ENCODE results near the gene RNU1-3. TPM values are rescaled to one million over a fixed set of nuclear protein-coding genes. Genes with fewer than 3 reads are reported as not detected.
"Not testable (repeated sequence)": the region's sequence is repeated elsewhere in the genome, so short reads cannot be mapped to it uniquely, and the experiment has no call there.

The RNU1-3 gene
- total RNA-seq, 1 experiment from 2014 or later, result 1,866 TPM

DNA sequence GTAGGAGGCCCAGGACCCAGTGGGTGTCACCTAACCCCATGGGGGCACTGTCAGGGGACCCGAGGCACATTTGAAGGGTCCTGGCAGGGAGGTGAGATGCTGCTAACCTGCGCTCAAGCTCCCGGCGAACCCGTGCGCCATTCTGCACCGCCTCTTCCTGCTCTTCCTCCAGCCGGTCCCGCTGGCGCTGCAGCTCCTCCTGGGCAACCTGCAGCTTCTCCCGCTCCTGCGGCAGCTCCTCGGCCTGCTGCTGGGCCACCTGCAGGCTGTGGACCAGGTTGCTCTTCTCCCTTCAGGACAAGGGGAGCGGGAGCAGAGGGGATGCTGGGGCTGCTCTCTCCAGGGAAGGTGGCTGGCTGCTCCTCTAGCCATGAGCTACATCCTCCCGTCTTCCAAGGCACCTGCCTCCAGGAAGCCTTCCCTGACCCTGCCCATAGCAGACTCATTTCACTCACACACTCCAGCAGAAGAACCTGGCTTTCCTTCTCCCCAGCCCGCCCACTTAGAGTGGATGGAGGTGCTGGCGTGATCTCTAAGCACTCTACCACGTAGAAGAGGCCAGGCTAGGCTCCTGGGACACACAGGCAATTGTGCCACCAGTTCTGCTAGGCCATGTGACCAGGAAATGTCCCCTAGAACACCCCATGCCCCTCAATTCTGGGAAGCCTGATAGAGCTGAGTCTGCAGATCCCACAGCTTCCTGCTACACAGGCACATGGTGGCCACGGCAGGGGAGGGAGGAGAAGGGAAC, 38.2 kb downstream of the RNU1-3 start:
- H3K9me3 ChIP-seq (ENCODE audit: low read depth, low read length, poor library complexity, severe bottlenecking), result no peaks in the 10 kb centered on the region
- intact Hi-C loops (cut with micrococcal nuclease; ENCODE audit: unreplicated experiment), result loop anchor here (10.0 kb wide), 1 partner anchor 416 kb away; no protein-coding TSS in a partner anchor
- H3K27ac ChIP-seq (ENCODE audit: low read depth, low read length, poor library complexity, severe bottlenecking), result no peak overlapping the region
- no peaks in the 10 kb centered on the region for H3K27me3 ChIP-seq (replicated peaks; ENCODE audit: insufficient read depth, low read depth, low read length, poor library complexity)
- no peak for TF ChIP-seq EZH2 (IDR thresholded peaks at IDR 0.05; ENCODE audit: borderline replicate concordance, low read depth, low read length, poor library complexity, severe bottlenecking)
- TF ChIP-seq, protein P1, sequence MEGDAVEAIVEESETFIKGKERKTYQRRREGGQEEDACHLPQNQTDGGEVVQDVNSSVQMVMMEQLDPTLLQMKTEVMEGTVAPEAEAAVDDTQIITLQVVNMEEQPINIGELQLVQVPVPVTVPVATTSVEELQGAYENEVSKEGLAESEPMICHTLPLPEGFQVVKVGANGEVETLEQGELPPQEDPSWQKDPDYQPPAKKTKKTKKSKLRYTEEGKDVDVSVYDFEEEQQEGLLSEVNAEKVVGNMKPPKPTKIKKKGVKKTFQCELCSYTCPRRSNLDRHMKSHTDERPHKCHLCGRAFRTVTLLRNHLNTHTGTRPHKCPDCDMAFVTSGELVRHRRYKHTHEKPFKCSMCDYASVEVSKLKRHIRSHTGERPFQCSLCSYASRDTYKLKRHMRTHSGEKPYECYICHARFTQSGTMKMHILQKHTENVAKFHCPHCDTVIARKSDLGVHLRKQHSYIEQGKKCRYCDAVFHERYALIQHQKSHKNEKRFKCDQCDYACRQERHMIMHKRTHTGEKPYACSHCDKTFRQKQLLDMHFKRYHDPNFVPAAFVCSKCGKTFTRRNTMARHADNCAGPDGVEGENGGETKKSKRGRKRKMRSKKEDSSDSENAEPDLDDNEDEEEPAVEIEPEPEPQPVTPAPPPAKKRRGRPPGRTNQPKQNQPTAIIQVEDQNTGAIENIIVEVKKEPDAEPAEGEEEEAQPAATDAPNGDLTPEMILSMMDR (conservative IDR thresholded peaks at IDR 0.05; ENCODE audit: low read depth, low read length), result no peak
- BruUV-seq (replicated peaks), result no TSS peak
- H3K36me3 ChIP-seq (ENCODE audit: insufficient read depth, low read length, poor library complexity, severe bottlenecking), result peaks cover 71% of the 10 kb centered on the region
- no peaks in the 10 kb centered on the region for H3K4me1 ChIP-seq (ENCODE audit: insufficient read depth, low read length, poor library complexity, severe bottlenecking)
- no peak for DNase-seq (ENCODE audit: low spot score)
- H3K4me3 ChIP-seq (ENCODE audit: low read depth, low read length, poor library complexity, severe bottlenecking), result no peak overlapping the region
- ChIA-PET CTCF (interaction anchor here (0.6 kb wide), 3 partner anchors 62 to 129 kb away, joined by 3 to 6 read pairs (median 3); no protein-coding TSS in a partner anchor), POLR2A (ENCODE audit: low non-redundant PET) (no interaction called here)

DNA sequence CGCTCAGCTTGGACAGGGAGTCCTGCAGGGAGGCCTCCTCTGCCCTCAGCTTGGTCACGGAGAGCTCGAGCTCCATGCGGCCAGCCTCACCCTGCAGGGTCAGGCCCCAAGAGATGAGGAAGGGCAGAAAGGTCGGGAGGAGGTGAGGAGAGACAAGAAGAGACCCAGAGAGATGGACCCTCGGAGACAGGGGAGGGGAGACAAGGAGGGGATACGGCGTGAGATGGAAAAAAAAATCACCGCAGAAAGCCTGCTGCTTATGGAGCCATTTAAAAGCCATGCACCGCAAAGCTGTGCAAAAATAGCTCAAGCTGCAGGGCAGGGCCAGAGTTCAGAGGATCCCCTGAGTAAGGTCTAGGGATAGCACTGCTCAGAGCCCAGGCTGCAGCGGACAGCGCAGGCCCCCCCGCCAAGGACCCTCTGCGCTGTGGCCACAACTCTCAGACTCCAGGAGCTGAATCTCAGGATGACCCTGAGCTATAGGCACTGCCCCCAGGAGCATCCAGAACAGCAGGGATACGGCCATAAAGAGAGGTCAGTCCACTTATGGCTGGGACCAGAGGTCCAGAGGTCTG, 40.3 kb downstream of the RNU1-3 start:
- peaks cover 54% of the 10 kb centered on the region for H3K36me3 ChIP-seq (ENCODE audit: insufficient read depth, low read length, poor library complexity, severe bottlenecking)
- H3K27ac ChIP-seq (ENCODE audit: low read depth, low read length, poor library complexity, severe bottlenecking); H3K4me3 ChIP-seq (ENCODE audit: low read depth, low read length, poor library complexity, severe bottlenecking); H3K4me1 ChIP-seq (ENCODE audit: insufficient read depth, low read length, poor library complexity, severe bottlenecking); BruUV-seq (replicated peaks); H3K9me3 ChIP-seq (ENCODE audit: low read depth, low read length, poor library complexity, severe bottlenecking); DNase-seq (ENCODE audit: low spot score); CTCF ChIA-PET; H3K27me3 ChIP-seq (replicated peaks; ENCODE audit: insufficient read depth, low read depth, low read length, poor library complexity): not testable (repeated sequence)
- POLR2A ChIA-PET (ENCODE audit: low non-redundant PET), result interaction anchor here (0.6 kb wide), 2 partner anchors 76 to 277 kb away, joined by 3 to 9 read pairs; no protein-coding TSS in a partner anchor
- intact Hi-C loops (cut with micrococcal nuclease; ENCODE audit: unreplicated experiment), result loop anchor here (10.0 kb wide), 1 partner anchor 418 kb away; no protein-coding TSS in a partner anchor

DNA sequence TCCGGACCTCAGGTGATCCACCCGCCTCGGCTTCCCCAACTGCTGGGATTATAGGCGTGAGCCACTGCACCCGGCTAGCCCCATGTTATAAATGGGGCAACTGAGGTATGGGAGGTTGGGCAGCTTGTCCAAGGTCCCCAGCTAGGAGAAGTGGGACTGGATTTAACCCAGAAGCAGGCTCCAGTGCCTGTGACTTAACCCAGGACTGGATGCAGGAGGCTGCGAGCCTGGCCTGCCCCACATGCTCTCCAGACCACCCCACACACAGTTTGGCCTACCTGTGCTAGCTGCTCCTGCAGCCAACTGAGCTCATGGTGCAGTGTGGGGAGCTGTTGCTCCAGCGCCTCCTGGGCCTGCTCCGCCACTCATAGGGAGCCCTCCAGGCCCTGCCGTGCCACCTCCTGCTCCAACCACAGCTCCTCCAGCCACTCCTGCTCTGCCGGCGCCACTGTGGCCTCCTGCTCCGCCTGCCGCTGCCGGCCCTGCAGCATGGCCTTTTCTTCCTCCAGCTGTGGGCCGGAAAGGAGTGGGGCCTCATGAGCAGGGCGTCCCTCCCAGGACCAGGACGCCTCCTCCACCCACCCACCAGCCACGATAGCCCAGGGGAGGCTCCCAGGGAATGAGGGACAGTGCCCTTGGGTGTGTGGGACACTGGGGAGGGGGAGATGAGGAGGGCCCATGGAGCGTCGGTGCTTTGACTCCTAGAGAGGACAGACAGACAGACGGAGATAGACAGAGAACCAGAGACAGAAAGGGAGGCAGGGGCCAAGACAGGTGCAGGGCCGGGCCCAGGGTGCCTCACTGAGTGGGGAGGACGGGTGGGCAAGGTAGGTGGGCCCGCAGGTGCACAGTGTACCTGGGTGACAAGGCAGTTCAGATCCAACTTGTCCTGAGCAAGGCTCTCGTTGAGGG, 41.0 kb downstream of the RNU1-3 start:
- intact Hi-C loops (cut with micrococcal nuclease; ENCODE audit: unreplicated experiment), result loop anchor here (10.0 kb wide), 1 partner anchor 419 kb away; no protein-coding TSS in a partner anchor
- Histone ChIP-seq H3K4me3 (ENCODE audit: low read depth, low read length, poor library complexity, severe bottlenecking) (no peak overlapping the region), H3K4me1 (ENCODE audit: insufficient read depth, low read length, poor library complexity, severe bottlenecking) (no peaks in the 10 kb centered on the region), H3K27ac (ENCODE audit: low read depth, low read length, poor library complexity, severe bottlenecking) (no peak overlapping the region), H3K9me3 (ENCODE audit: low read depth, low read length, poor library complexity, severe bottlenecking) (no peaks in the 10 kb centered on the region), H3K27me3 (replicated peaks; ENCODE audit: insufficient read depth, low read depth, low read length, poor library complexity) (no peaks in the 10 kb centered on the region), H3K36me3 (ENCODE audit: insufficient read depth, low read length, poor library complexity, severe bottlenecking) (peaks cover 47% of the 10 kb centered on the region)
- BruUV-seq (replicated peaks), result no TSS peak
- POLR2A ChIA-PET (ENCODE audit: low non-redundant PET), result no interaction called here
- DNase-seq (ENCODE audit: low spot score), result no peak
- CTCF ChIA-PET, result interaction anchor here (0.6 to 1.0 kb wide), 4 partner anchors 19 to 326 kb away, joined by 4 to 7 read pairs (median 5); partner anchors contain the start of gene NECAP2
- TF ChIP-seq, protein P1 (conservative IDR thresholded peaks at IDR 0.05; ENCODE audit: low read depth, low read length), result no peak
- TF ChIP-seq EZH2 (IDR thresholded peaks at IDR 0.05; ENCODE audit: borderline replicate concordance, low read depth, low read length, poor library complexity, severe bottlenecking), result no peak

DNA sequence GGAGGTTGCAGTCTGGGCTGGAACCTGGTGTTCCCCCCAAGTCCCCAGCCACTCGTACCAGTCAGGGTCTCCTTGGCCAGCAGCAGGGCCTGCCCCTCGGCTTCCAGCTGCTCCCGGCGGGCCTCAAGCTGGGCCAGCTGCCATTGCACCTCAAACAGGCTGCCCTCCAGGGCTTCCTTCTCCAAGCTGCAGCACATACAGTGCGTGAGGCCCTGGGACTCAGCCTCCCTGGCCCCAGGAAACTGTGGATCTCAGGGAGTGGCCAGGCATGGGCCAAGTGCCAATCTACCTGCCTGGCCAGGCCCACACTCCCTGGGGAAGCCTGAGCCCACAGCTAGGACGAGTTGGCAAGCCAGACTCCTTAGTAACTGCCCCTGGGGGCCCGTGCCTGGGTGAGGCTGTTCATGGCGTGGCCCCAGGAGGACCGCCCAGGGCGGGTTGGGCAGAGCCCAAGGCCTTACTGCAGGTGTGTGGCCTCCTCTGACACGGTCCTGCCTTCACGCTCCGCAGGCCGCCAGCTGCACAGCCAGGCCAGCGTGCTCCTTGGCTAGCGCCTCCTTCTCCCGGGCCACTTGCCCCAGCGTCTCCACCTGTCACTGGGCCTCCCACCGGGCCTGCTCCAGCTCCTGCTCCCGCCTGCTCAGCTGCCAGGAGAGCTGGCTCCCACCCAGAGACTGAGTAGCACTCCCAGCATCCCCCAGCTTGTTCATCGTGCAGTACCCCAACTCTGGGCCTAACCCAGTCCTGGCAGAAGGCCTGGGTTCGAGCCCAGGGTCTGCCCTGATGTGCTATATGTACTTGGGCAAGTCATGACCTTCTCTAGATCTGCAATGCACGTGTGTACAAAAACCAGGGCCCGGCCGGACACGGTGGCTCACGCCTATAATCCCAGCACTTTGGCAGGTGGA, 42.7 kb downstream of the RNU1-3 start:
- H3K27me3 ChIP-seq (replicated peaks; ENCODE audit: insufficient read depth, low read depth, low read length, poor library complexity); BruUV-seq (replicated peaks); H3K9me3 ChIP-seq (ENCODE audit: low read depth, low read length, poor library complexity, severe bottlenecking); H3K4me1 ChIP-seq (ENCODE audit: insufficient read depth, low read length, poor library complexity, severe bottlenecking); H3K4me3 ChIP-seq (ENCODE audit: low read depth, low read length, poor library complexity, severe bottlenecking); DNase-seq (ENCODE audit: low spot score); H3K27ac ChIP-seq (ENCODE audit: low read depth, low read length, poor library complexity, severe bottlenecking): not testable (repeated sequence)
- intact Hi-C loops (cut with micrococcal nuclease; ENCODE audit: unreplicated experiment), result loop anchor here (10.0 kb wide), 1 partner anchor 421 kb away; no protein-coding TSS in a partner anchor
- POLR2A ChIA-PET (ENCODE audit: low non-redundant PET), result interaction anchor here (0.6 to 1.1 kb wide), 2 partner anchors 11 to 13 kb away, joined by 3 to 5 read pairs; no protein-coding TSS in a partner anchor
- peaks cover 38% of the 10 kb centered on the region for H3K36me3 ChIP-seq (ENCODE audit: insufficient read depth, low read length, poor library complexity, severe bottlenecking)
- CTCF ChIA-PET, result interaction anchor here (0.9 to 1.1 kb wide), 4 partner anchors 8 to 327 kb away, joined by 4 to 8 read pairs (median 6); no protein-coding TSS in a partner anchor
